OCI-LY3 (cell line): Measurements from ENCODE around the gene TRPV4.
A peak's percentile ranks its signal among the peaks of the same experiment; 100 is the strongest.
"Not testable (repeated sequence)": the region's sequence is repeated elsewhere in the genome, so short reads cannot be mapped to it uniquely, and the experiment has no call there.

Experiments
- H2AFZ ChIP-seq: fragments of 200-600, 300-600 bp; shearing (Covaris generic); 2 replicates; pipeline ENCODE4 v1.6.0; 2014; ENCODE audit warnings: antibody characterized with exemption, low read depth, low read length
- H3K27ac ChIP-seq: fragments of 200-600, 300-600 bp; sonication (generic); 2 replicates; pipeline ENCODE4 v1.5.1; 2014; ENCODE audit warnings: mild to moderate bottlenecking, low read length, moderate library complexity, mixed read lengths
- H3K27me3 ChIP-seq: fragments of 200-600, 300-600 bp; sonication (generic); 2 replicates; pipeline ENCODE4 v1.6.1; 2014; ENCODE audit warnings: low read depth, low read length, mixed read lengths
- H3K36me3 ChIP-seq: fragments of 200-600, 300-600 bp; sonication (generic); replicated peaks from 2 replicates; pipeline ENCODE3; 2014; ENCODE audit warnings: low read depth, low read length, mixed read lengths
- H3K4me1 ChIP-seq: fragments of 300-600, 200-600 bp; sonication (generic); 2 replicates; pipeline ENCODE4 v1.6.1; 2014; ENCODE audit warnings: low read length, mixed read lengths
- H3K4me2 ChIP-seq: fragments of 200-600, 300-600 bp; sonication (generic); 2 replicates; pipeline ENCODE4 v1.6.1; 2014; ENCODE audit warnings: low read length, mixed read lengths
- H3K4me3 ChIP-seq: fragments of 300-600, 200-600 bp; sonication (generic); 2 replicates; pipeline ENCODE4 v1.5.1; 2014; ENCODE audit warnings: antibody characterized with exemption, mild to moderate bottlenecking, low read length, moderate library complexity
- H3K79me2 ChIP-seq: fragments of 300-600, 200-600 bp; shearing (Covaris generic); 2 replicates; pipeline ENCODE4 v1.6.1; 2014; ENCODE audit warnings: mild to moderate bottlenecking, low read length, mixed read lengths
- H3K9ac ChIP-seq: fragments of 300-600, 200-600 bp; shearing (Covaris generic); 2 replicates; pipeline ENCODE4 v1.6.0; 2014; ENCODE audit warnings: mild to moderate bottlenecking, low read length, moderate library complexity
- H3K9me3 ChIP-seq: fragments of 200-600, 300-600 bp; shearing (Covaris generic); 2 replicates; pipeline ENCODE4 v1.6.1; 2014; ENCODE audit warnings: low read length, mixed read lengths; ENCODE audit not compliant: insufficient read depth
- H4K20me1 ChIP-seq: fragments of 200-600, 300-600 bp; sonication (generic); 2 replicates; pipeline ENCODE4 v1.6.1; 2016; ENCODE audit warnings: low read length, mixed read lengths; ENCODE audit not compliant: insufficient read depth
- EZH2phosphoT487 ChIP-seq: fragments of 200-600 bp; shearing (Covaris generic); IDR thresholded peaks from 2 replicates; pipeline ENCODE4 v1.6.1; 2018; ENCODE audit warnings: antibody characterized with exemption, mixed run types, low read depth
- TF ChIP-seq, protein P1 (sequence below): fragments of 200-600, 300-600 bp; sonication (generic); IDR thresholded peaks from 2 replicates; pipeline ENCODE4 v1.5.1; 2014; ENCODE audit warnings: antibody characterized with exemption, low read length, low read depth

The TRPV4 gene

GRCh38 chr12:109870648-109871047 lies 37.5 kb upstream of the TRPV4 start:
- TF ChIP-seq EZH2phosphoT487 = no peak
- TF ChIP-seq, protein P1, sequence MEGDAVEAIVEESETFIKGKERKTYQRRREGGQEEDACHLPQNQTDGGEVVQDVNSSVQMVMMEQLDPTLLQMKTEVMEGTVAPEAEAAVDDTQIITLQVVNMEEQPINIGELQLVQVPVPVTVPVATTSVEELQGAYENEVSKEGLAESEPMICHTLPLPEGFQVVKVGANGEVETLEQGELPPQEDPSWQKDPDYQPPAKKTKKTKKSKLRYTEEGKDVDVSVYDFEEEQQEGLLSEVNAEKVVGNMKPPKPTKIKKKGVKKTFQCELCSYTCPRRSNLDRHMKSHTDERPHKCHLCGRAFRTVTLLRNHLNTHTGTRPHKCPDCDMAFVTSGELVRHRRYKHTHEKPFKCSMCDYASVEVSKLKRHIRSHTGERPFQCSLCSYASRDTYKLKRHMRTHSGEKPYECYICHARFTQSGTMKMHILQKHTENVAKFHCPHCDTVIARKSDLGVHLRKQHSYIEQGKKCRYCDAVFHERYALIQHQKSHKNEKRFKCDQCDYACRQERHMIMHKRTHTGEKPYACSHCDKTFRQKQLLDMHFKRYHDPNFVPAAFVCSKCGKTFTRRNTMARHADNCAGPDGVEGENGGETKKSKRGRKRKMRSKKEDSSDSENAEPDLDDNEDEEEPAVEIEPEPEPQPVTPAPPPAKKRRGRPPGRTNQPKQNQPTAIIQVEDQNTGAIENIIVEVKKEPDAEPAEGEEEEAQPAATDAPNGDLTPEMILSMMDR = no peak
- Histone ChIP-seq H3K36me3 (no peaks in the 10 kb centered on the region), H3K9ac (no peak overlapping the region), H2AFZ (no peak overlapping the region), H4K20me1 (no peaks in the 10 kb centered on the region), H3K9me3 (no peaks in the 10 kb centered on the region), H3K4me1 (peaks cover 18% of the 10 kb centered on the region), H3K4me2 (peak overlapping the region; percentile 20), H3K4me3 (no peak overlapping the region), H3K27me3 (no peaks in the 10 kb centered on the region; the same call in 1 of the 2 replicates), H3K27ac (no peak overlapping the region), H3K79me2 (no peaks in the 10 kb centered on the region)

DNA sequence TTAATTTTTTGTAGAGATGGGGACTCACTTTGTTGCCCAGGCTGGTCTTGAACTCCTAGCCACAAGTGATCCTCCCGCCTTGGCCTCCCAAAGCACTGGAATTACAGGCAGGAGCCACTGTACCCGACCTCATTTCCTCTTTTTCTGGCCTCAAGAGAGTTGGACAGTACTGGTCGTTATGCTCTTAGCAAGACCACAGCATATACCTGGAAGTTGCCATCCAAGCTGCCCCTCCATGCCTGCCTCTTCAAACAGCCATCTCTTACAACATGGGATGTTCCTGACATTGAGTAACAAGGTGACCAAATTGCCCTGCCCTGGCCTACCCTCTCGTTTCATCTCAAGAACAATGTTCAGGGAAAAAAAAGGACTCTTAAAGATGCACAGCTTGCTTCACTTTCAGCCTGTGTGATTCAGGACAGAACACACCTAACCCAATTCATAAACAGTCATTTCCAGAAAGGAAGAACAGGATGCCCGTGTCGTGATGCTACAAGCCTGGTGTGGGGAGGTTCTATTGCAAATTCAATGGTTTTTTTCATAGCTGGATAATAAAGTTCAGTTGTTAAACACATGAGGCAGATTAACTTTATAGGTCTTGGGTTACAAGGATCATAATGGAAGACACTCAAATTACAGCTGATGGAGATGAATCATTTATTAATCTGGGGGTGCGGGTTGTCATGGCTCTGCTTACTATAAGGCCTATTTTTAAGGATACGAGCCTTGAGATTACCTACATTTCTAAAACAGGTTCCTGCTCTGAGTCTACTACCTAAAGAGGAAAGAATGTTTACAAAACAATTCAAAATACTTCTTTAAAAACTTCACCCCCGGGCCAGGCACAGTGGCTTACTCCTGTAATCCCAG lies 35.2 kb upstream of the TRPV4 start:
- Histone ChIP-seq H3K4me3 (no peak overlapping the region), H3K27me3 (no peaks in the 10 kb centered on the region), H3K79me2 (no peaks in the 10 kb centered on the region), H3K9me3 (no peaks in the 10 kb centered on the region), H4K20me1 (no peaks in the 10 kb centered on the region), H3K4me1 (peaks cover 14% of the 10 kb centered on the region), H3K36me3 (no peaks in the 10 kb centered on the region), H3K4me2 (no peak overlapping the region), H3K27ac (no peak overlapping the region), H3K9ac (no peak overlapping the region), H2AFZ (no peak overlapping the region)
- TF ChIP-seq EZH2phosphoT487 = no peak
- TF ChIP-seq, protein P1 = no peak

- no peak overlapping the region for H3K4me3 ChIP-seq
- H4K20me1 ChIP-seq = no peaks in the 10 kb centered on the region
- no peaks in the 10 kb centered on the region for H3K9me3 ChIP-seq
- H2AFZ ChIP-seq = no peak overlapping the region
- no peak for TF ChIP-seq EZH2phosphoT487
- TF ChIP-seq, protein P1 = no peak
- H3K4me2 ChIP-seq = no peak overlapping the region
- peaks cover 7% of the 10 kb centered on the region for H3K4me1 ChIP-seq
- no peaks in the 10 kb centered on the region for H3K27me3 ChIP-seq
- H3K27ac ChIP-seq = no peak overlapping the region
- no peaks in the 10 kb centered on the region for H3K79me2 ChIP-seq
- H3K36me3 ChIP-seq = no peaks in the 10 kb centered on the region
- H3K9ac ChIP-seq = no peak overlapping the region
Measured at GRCh38 chr12:109864916-109865315, 31.7 kb upstream of the TRPV4 start.

- no peaks in the 10 kb centered on the region for H3K79me2 ChIP-seq
- H3K27me3 ChIP-seq = no peaks in the 10 kb centered on the region
- no peak for TF ChIP-seq EZH2phosphoT487
- TF ChIP-seq, protein P1 = no peak
- peaks cover 7% of the 10 kb centered on the region for H3K4me1 ChIP-seq
- no peak overlapping the region for H3K4me2 ChIP-seq
- H3K4me3 ChIP-seq = no peak overlapping the region
- no peaks in the 10 kb centered on the region for H3K9me3 ChIP-seq
- H3K36me3 ChIP-seq = no peaks in the 10 kb centered on the region
- H2AFZ ChIP-seq = no peak overlapping the region
- H3K27ac ChIP-seq = no peak overlapping the region
- H4K20me1 ChIP-seq = no peaks in the 10 kb centered on the region
- no peak overlapping the region for H3K9ac ChIP-seq
Measured at GRCh38 chr12:109863847-109864712, 30.9 kb upstream of the TRPV4 start.

DNA sequence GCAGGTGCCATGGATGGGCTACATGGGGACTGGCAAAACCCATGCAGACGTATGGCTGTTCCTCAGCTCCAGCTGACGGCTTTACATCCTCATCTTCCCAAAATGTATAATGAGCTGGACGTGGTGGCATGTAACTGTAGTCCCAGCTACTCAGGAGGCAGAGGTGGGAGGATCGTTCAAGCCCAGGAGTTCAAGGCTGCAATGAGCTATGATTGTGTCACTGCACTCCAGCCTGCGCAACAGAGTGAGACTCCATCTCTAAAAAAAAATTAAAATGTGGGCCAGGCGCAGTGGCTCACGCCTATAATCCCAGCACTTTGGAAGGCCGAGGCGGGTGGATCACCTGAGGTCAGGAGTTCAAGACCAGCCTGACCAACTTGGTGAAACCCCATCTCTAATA lies 29.3 kb upstream of the TRPV4 start:
- not testable (repeated sequence) for H3K4me3 ChIP-seq, H3K27me3 ChIP-seq, H3K4me2 ChIP-seq, H3K27ac ChIP-seq, H4K20me1 ChIP-seq, H3K9ac ChIP-seq, H3K36me3 ChIP-seq, H3K9me3 ChIP-seq, H2AFZ ChIP-seq, H3K4me1 ChIP-seq, H3K79me2 ChIP-seq
